GM19395 (cell line): ENCODE measurements around the gene IFNL4.
"Not testable (repeated sequence)": the region's sequence is repeated elsewhere in the genome, so short reads cannot be mapped to it uniquely, and the experiment has no call there.

Experiments used
- ATAC-seq: cut with Tn5 transposase; IDR thresholded peaks from one replicate; pipeline ENCODE4 v1.9.1; 2021; ENCODE audit warnings: mild to moderate bottlenecking, moderate library complexity; ENCODE audit not compliant: unreplicated experiment

IFNL4 gene

GRCh38 chr19:39248806-39249205 lies at the start of gene IFNL4:
TSS of gene IFNL4 (minus strand) at chr19:39248856.
- ATAC-seq, result no peak

GRCh38 chr19:39297931-39298634 lies 49.4 kb upstream of the IFNL4 start:
- ATAC-seq, result no peak

- no peak for ATAC-seq
Measured at GRCh38 chr19:39296906-39297305, 48.2 kb upstream of the IFNL4 start.

GRCh38 chr19:39296055-39296645 lies 47.5 kb upstream of the IFNL4 start, which contains the start of gene IFNL1:
TSS of gene IFNL1 (plus strand) at chr19:39296407. CDS start at chr19:39296422, 15 bp downstream.
- no peak for ATAC-seq

DNA sequence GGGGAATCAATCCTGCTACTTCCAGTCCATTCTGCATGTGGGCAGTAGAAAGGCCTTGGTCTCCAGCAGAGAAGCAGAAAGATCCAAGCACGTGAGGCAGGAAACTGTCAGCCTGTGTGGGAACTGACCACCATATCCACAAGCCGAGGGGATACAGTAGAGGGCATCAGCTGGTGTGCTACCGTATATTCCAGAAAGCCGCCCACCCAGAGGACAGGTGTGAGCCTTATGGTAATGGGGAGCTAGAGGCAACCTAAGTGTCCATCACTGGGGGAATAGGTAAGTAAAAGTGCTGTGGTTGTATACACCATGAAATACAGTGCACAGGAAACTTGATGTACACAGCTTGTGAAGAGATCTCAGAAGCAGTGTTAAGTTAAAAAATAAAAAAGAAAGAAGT lies 44.7 kb upstream of the IFNL4 start:
- no peak for ATAC-seq

DNA sequence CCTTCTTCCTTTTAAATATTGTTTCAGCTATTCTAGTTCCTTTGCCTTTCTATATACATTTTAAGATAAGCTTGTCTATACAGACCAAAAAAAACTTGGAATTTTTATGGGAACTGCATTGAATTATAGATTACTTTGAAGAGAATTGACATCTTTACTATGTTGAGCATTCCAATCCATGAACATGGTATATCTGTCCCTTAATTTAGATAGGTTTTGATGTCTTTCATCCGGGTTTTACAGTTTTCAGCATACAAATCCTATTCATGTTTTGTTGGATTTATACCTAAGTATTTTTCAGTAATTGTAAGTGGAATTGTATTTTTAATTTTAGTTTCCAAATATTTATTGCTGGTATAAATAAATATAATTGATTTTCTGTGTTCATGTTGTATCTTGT lies 35.4 kb upstream of the IFNL4 start:
- no peak for ATAC-seq

DNA sequence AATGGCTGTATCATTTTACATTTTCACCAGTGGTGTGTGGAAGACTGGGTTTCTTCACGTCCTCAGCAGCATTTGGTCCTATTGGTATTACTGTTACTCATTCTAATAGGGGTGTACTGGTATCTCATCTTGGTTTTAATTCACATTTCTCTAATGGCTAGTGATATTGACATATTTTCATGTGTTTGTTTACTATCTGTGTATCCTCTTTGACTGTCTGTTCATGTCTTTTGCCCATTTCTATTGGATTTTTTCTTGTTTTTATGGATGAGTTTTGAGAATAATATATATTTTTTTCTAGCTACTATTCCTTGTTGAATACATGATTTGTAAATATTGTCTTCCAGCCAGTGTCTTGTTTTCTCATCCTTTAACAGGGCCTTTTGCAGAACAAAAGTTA lies 33.4 kb upstream of the IFNL4 start:
- ATAC-seq, result no peak

GRCh38 chr19:39277598-39277997 lies 28.9 kb upstream of the IFNL4 start:
- ATAC-seq, result no peak

- ATAC-seq, result no peak
Measured at GRCh38 chr19:39276740-39277139, 28.1 kb upstream of the IFNL4 start.

- no peak for ATAC-seq
Measured at GRCh38 chr19:39275578-39275977, 26.9 kb upstream of the IFNL4 start.

DNA sequence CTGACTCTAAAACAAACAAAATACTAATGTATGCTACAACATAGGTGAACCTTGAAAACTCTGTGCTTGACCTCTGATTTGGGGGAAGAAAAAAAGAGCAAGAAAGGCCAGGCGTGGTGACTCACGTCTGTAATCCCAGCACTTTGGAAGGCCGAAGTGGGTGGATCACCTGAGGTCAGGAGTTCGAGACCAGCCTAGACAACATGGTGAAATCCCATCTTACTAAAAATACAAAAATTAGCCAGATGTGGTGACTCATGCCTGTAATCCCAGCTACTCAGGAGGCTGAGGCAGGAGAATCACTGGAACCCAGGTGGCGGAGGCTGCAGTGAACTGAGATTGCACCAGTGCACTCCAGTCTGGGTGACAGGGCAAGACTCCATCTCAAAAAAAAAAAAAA lies 25.2 kb upstream of the IFNL4 start:
- ATAC-seq, result not testable (repeated sequence)

DNA sequence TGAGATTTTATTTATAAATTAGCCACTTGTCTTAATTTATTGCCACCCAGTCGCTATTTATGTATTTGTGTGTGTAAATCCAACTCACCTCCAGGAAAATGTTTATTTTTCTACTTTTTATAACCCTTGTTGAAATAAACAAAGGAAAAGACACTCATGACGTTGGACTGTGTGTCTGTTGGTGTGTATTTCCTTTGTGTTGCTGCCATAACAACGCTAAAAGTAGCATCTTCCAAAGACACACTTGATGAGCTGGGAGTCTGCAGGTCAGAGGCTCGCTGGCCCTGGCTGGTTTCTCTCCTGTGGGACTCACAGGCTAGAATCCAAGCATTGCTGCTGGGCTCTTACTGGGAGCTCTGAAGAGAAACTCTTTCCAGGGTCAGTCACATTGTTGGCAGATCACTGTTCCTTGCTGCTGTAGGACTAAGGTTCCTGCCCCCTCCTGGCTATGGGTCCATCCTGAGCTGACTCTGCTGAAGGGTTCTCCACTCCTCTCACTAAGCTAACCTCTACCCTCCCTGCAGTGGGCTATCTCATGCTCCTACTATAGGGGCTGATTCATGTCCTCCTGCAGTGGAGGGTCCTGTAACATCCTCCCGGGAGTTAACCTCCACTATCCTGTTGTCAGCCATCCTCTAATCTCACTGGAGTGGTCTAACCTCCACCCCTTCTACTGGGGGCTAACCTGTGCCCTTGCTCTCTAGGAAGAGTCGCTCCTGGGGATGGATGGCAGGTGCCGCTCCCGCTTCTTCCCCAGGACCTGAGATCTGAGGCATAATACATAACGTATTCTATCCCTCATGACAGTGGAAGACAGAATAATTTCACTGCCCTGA lies 21.6 kb upstream of the IFNL4 start:
- no peak for ATAC-seq

- not testable (repeated sequence) for ATAC-seq
Measured at GRCh38 chr19:39269369-39269768, 20.7 kb upstream of the IFNL4 start.

GRCh38 chr19:39268531-39269223 lies 20.0 kb upstream of the IFNL4 start:
- not testable (repeated sequence) for ATAC-seq

GRCh38 chr19:39268085-39268484 lies 19.4 kb upstream of the IFNL4 start, which contains the start of gene IFNL2:
TSS of gene IFNL2 (plus strand) at chr19:39268396. CDS start at chr19:39268569, 173 bp downstream.
- ATAC-seq, result not testable (repeated sequence)

GRCh38 chr19:39265321-39265916 lies 16.8 kb upstream of the IFNL4 start:
- no peak for ATAC-seq

DNA sequence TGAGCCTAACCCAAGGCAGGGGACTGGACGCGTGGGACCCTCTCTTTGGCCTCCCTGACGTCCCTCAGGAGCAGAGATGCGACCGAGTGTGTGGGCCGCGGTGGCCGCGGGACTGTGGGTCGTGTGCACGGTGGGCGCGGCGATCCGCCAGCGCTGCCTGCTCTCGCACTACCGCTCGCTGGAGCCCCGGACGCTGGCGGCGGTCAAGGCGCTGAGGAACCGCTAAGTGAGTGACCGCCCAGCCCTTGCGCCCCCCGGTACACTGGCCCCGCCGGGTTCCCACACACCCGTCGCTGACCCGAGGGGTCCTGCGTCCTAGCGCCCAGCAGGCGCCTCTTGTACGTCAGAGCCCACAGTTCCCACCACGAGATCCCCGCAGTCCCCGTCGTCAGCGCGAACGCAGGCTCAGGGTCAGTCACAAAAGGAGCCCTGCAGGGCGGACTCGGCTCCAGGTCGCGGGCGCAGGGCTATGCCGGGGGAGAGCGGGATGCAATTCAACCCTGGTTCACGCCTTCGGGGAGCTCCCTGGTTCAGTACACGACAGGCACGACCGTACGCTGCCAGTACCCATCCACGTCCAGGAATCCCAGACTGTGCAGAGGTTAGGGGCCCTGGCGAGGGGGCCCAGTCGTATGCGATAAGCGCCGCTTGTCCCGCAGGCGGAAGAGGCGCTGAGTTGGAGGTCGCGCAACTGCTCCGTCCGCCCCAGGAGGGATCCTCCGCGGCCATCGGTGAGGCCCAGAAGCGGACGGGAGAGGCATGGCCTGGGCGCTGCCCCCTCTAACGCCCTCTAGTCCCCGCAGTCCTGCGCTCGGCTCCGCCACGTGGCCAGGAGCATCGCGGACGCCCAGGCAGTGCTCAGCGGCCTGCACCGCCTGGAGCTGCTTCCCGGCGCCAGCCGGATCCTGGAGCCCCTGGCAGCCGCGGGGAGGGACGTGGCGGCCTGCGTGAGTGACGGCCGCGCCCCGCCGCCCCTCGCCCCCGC lies 15.9 kb upstream of the IFNL4 start:
- no peak for ATAC-seq

- ATAC-seq, result no peak
Measured at GRCh38 chr19:39263912-39264305, 15.3 kb upstream of the IFNL4 start.

GRCh38 chr19:39262496-39262895 lies 13.8 kb upstream of the IFNL4 start:
- no peak for ATAC-seq
